Measurements from ENCODE around the gene CYB561D1.

CYB561D1 gene

GRCh38 chr1:109492779-109493178, 1.1 kb upstream of the CYB561D1 start:
- H3K27ac ChIP-seq (replicated peaks) = no peak overlapping the region
- no peak for TF ChIP-seq REST (IDR thresholded peaks at IDR 0.05; ENCODE audit: insufficient replicate concordance, low read depth)
- TF ChIP-seq GABPA (IDR thresholded peaks at IDR 0.05; ENCODE audit: low read depth) = no peak
- no peak for TF ChIP-seq POLR2AphosphoS5 (IDR thresholded peaks at IDR 0.05; ENCODE audit: low read depth)
- TF ChIP-seq SPI1 (IDR thresholded peaks at IDR 0.05; ENCODE audit: borderline replicate concordance, low read depth) = no peak
- TF ChIP-seq CTCF (IDR thresholded peaks at IDR 0.05; ENCODE audit: insufficient read depth, low read length) = no peak
- no peak overlapping the region for H3K4me3 ChIP-seq (replicated peaks; ENCODE audit: insufficient read depth, low read length)
- no peaks in the 10 kb centered on the region for H3K27me3 ChIP-seq (ENCODE audit: insufficient read depth, poor library complexity, severe bottlenecking)
- no peak for DNase-seq (ENCODE audit: low read depth in 1 of 2, low spot score in 1 of 2)

GRCh38 chr1:109493227-109493626, 667 bp upstream of the CYB561D1 start:
- no peak for DNase-seq (ENCODE audit: low read depth in 1 of 2, low spot score in 1 of 2)
- TF ChIP-seq SPI1 (IDR thresholded peaks at IDR 0.05; ENCODE audit: borderline replicate concordance, low read depth) (no peak), REST (IDR thresholded peaks at IDR 0.05; ENCODE audit: insufficient replicate concordance, low read depth) (no peak), CTCF (IDR thresholded peaks at IDR 0.05; ENCODE audit: insufficient read depth, low read length) (no peak), POLR2AphosphoS5 (IDR thresholded peaks at IDR 0.05; ENCODE audit: low read depth) (no peak), GABPA (IDR thresholded peaks at IDR 0.05; ENCODE audit: low read depth) (no peak)
- no peaks in the 10 kb centered on the region for H3K27me3 ChIP-seq (ENCODE audit: insufficient read depth, poor library complexity, severe bottlenecking)
- H3K4me3 ChIP-seq (replicated peaks; ENCODE audit: insufficient read depth, low read length) = no peak overlapping the region
- H3K27ac ChIP-seq (replicated peaks) = no peak overlapping the region

GRCh38 chr1:109495738-109496137, 1.8 kb downstream of the CYB561D1 start:
- TF ChIP-seq SPI1 (IDR thresholded peaks at IDR 0.05; ENCODE audit: borderline replicate concordance, low read depth) (no peak), POLR2AphosphoS5 (IDR thresholded peaks at IDR 0.05; ENCODE audit: low read depth) (no peak), GABPA (IDR thresholded peaks at IDR 0.05; ENCODE audit: low read depth) (no peak), CTCF (IDR thresholded peaks at IDR 0.05; ENCODE audit: insufficient read depth, low read length) (no peak), REST (IDR thresholded peaks at IDR 0.05; ENCODE audit: insufficient replicate concordance, low read depth) (no peak)
- H3K27me3 ChIP-seq (ENCODE audit: insufficient read depth, poor library complexity, severe bottlenecking) = no peaks in the 10 kb centered on the region
- no peak overlapping the region for H3K4me3 ChIP-seq (replicated peaks; ENCODE audit: insufficient read depth, low read length)
- no peak for DNase-seq (ENCODE audit: low read depth in 1 of 2, low spot score in 1 of 2)
- no peak overlapping the region for H3K27ac ChIP-seq (replicated peaks)

Data from HL-60 (cell line).